Measurements from ENCODE around the gene TUBA1A.
A peak's percentile ranks its signal among the peaks of the same experiment; 100 is the strongest.
"Not testable (repeated sequence)": the region's sequence is repeated elsewhere in the genome, so short reads cannot be mapped to it uniquely, and the experiment has no call there.

Gene TUBA1A

DNA sequence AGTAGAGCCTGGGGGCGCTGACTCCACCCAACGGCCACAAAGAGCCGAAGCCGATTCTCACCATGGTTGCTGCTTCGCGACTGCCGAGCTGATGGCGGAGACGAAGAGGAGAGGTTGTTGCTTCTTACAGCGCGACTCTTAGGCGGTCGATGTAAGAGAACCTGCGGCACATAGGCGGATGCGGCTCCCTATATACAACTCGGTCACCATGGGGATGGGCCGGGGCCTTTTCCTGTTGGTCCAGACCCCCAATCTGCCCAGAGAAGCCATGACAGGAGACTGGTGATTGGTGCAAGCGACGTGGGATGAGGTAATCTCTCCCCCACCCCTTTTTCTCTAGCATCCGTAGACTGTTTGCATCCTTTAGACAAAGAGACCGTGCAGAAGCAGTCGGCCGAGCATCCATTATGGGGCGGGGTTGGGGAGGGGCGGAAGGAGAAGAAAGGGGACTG is at the start of gene TUBA1A:
Gene TUBA1A (minus strand): TSS at position 165 of the 452 bp plus-strand sequence. CDS start 101 bp downstream, at position 64.
- DNase-seq = peak; percentile 99

DNA sequence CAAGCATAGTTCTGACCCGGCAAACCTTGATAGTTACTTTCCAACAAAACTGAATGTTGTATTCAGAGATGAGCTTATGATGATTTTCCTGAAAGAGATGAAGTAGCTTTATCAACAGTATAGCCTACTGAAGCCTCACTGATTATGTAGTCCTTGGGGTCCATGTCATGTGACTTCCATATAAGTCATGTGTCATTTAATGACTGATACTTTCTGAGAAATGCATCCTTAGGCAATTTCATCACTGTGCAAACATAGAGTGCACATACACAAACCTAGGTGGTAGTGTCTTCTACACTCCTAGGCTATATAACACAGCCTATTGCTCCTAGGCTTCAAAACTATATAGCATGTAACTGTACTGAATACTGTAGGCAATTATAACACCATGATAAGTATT is 47.5 kb upstream of the TUBA1A start:
- no peak for DNase-seq

DNA sequence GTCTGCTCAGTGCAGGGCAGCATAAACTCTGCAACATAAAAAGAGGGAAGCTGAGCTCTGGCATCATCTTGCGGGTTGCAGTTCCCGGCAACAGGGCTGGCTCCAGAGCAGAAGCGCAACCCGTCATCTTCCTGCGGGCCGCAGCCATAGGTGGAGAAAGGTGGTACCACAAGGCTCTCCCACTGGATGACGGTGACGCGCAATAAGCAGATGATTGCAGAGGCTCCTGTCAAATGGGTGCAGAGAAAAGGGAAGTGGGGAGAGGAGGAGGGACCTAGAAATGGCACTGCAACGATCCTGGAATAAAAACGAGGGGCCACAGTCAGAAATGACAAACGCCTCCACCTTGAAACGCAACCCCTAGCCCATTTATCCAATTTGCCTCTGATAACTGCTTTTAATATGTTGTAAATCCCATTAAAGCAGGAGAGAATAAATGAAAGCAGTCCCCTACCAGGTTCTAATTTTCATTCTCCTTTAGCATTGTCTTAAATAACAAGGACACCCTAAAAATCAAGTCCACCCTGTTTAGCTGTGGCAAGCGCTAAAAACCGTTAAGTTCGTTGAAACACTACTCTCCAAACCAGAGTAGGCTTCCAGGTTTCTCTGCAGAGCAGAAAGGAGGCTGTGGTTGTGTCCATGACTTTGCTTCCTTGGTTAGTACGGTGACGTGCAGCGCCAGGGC is 45.1 kb upstream of the TUBA1A start:
- peak; percentile 69 for DNase-seq

DNA sequence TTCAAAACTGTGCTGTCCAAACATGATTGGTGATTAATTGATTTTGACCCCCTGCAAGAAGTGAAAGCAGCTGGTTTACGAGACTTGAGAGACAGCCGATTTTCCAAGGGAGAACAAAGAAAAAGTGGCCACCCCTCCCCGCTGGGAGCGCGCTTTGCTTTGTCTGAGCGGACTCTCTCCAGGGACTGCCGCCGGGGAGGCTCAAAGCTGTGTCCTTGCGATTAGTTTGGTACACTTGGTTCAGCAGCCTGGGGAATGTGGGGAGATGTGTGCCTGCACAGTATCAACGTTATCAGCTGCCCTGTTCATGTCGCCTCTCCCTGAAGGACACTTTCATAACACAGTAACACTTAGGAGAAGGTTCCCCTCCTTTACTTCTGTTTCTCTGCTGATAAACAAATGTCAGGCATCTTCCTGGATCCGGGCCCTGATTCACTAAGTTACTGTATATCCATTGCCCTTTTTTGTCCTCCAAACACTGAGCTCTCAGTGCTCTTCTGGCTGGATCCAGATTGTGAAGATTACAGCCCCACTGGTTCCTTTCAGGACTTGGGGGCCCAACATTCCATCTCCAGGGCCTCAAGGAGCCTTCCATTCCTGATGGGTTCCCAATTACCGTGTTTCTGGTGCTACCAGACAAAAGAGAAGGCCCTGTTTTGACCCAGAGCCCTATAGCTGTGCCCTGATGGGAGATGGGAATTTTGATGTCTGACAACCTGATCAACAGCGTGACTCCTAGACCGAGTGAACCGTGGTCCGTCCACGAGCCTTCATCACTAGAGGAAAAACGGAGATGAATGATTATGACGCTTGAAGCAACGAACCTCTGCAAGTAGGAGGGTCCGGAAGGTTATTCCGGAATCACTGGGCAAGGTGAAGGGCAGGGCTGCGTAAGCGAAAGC is 44.3 kb upstream of the TUBA1A start:
- peak; percentile 57 for DNase-seq

DNA sequence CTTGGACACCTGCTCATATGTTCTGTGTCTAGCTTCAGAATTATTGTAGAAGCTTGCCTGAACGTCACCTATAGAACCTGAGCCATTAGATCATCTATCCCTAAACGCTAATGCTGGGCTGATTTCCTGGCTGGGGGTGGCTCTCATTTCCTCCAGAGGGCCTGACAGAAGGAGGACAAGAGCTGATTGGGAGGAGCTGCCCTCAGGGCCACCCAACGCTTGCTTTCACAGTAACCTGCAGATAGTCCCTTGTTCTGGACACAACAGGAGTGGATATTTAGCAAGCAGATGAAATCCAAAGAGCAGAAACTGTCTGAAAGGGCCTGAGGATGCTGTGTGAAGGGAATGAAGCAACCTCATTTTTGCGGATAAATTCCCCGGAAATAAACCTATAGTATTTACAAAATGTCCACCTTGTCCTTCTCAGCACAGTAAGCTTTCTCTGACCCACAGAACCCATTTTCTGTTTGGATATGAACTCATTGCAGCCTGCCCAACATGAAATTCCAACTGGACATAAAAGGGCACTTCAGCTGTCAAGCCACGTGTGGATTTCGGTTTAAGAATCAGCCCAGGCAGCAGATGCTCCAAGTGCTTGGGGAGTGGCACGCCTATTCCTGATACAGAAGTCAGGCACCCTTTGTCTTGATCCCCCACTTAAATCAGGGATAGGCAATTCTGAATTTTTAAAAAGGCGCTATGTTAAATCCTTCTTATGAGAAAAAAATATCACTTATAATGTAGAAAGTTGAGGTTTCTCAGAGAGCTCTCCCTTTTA is 43.2 kb upstream of the TUBA1A start:
- DNase-seq = peak; percentile 41

DNA sequence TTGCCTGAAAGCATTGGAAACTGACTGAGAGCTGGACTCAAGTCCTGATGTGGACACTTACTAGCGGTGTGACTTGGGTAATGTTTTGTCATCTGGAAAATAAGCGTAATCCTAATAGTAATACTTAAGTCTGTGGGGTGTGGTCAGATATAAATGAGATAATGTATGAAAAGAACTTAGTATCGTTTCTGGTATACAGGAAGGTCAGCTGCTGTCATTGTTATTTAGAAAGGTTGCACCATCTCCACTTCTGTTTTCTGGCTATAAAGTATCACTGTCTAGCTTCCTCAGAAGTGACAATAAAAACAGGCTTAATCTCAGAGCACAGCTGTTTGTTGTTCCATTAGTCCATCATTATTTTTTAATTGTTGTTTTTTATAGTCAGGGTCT is 41.9 kb upstream of the TUBA1A start:
- no peak for DNase-seq

DNA sequence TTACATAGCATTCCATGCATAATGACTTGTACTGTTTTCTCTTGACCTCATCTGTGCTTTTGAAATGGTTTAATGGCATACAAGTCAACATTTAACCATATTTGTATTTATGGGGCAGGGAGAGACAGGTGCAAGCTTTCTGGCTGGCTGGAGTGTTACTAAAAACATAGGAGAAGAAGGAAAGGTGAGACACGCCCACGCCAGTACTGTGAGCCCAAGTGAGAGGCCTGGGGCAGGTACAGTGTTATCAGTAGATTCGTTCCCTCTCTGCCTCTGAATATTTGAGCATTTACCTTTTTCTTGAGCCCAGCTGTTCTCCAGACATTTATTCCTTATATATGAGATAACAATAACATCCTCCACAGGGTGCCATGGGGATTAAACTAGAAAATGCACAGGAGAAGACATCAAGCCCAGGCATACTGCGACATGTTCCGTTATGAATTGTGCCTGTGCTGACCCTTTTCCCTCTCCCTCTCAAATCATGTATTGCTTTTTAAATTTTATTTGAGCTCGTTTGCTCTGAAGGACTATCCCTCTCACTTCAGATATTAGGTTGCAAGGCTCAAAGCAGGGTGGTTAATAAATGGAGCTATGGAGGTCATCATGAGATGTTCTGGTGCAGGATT is 41.4 kb upstream of the TUBA1A start:
- no peak for DNase-seq

DNA sequence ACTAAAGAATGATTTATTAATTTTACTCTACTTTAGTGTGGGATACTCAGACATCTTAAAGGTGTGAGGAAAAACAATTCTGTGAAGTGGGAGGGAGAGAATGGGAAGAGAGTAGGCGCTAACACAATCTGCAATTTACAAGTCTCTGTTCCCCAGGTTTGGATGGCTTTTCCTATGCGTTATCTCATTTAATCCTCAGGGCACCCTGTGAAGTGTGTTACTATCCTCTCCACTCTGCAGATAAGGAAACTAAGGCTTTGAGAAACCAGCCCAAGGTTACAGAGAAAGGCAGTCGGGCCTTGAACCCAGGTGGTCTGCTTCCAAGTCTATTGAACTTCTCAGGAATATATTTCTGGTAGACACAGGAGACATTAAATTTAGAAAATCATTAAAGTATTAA is 39.8 kb upstream of the TUBA1A start:
- DNase-seq = no peak

DNA sequence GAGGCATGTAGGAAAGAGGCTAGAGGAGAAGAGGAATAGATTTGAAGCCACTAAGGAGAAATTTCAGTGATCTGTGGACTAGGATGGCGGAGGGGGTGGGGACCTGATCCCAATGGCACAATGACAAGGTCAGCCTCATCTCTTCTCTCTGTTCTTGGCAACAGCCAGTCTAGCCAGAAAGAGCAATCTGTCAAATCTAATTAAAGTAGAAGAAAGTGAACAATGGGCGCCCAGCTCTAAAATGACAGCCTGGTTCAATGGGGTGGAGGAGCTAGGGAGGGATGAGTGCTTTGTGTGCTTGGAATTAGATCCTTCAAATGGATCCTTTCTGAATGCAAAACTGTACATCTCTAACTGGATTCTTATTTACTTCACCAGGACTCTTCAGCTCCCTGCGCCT is 38.8 kb upstream of the TUBA1A start:
- DNase-seq = no peak

DNA sequence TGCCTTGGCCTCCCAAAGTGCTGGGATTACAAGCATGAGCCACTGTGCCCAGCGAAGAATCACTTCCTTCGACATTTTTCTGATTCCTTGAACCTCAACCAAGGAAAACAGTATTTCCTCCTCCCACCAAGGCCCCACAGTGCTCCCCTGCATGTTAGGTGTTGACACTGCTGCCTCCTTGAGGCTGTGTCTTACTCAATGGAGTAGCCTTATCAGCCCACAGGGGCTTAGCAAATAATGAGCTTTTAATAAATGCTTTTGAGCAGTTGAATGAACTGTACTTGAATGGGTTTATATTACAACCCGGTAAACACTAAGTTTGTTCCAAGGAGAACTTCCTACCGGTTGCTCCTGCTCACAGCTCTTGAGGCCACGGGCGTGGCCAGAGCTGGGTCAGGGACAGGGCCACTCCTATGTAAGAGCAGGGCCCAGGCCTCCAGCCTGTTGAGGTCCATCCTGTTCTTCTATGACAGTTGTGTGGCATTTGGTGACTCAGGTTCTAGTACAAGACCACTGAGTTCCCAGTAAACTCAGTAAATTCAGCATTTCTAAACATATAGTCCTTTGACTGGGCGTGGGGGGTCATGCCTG is 36.8 kb upstream of the TUBA1A start:
- no peak for DNase-seq

DNA sequence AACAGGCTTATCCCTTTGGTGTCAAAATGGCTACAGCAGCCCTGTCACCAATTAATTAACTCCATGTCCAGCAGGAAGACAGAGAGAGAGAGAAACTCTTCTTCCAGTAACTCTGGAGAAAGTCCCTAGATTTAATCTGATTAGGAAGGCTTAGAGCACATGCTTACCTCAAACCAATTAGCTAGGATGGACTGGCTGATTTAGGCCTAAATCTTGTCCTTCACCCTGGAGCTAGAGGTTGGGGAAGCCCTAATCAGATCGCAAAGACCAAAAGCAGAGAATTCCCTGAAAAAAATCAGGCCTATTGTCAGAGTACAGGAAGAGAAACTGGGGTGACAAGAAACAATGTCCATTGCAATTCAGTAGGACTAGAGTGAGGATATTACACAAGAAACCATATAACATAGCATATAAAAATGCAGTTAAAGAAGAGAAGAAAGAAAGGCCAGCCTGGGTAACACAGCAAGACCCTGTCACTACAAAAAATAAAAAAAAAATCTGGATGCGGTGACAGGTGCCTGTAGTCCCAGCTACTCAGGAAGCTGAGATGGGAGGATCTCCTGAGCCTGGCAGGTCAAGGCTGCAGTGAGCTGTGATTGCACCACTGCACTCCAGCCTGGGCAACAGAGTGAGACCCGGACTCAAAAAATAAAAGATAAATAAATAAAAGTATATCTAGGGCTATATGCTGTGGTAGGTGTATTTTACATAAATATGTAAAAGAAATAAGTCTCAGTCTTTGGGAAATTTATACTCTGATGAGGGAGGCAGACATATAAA is 34.9 kb upstream of the TUBA1A start:
- no peak for DNase-seq

DNA sequence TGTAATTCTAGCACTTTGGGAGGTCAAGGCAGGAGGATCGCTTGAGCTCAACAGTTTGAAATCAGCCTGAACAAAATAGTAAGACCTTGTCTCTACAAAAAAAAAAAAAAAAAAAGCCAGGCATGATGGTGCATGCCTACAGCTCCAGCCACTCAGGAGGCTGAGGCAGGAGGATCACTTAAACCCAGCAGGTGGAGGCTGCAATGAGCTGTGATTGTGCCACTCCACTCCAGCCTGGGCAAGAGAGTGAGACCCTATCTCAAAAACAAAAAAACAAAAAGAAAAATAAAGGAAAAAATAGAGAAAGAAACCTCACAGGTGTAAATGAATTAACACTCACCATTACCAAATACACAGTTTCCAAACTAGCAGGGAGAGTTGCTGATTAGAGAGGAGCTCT is 34.2 kb upstream of the TUBA1A start:
- DNase-seq = no peak

DNA sequence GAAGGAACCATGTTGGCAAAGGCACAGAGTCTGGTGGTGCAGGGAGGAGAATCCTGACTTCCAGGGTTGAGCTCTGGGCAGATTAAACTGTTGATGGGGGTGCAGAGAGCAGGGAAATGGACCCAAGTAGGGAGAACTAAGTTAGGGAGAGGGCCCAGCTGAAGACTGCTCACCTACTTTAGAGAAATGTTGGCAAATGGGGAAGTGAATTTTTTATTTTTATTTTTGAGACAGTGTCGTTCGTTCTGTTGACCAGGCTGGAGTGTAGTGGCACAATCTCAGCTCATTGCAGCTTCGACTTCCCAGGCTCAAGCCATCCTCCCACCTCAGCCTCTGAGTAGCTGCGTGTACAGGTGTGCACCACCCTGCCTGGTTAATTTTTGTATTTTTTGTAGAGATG is 32.1 kb upstream of the TUBA1A start:
- no peak for DNase-seq

DNA sequence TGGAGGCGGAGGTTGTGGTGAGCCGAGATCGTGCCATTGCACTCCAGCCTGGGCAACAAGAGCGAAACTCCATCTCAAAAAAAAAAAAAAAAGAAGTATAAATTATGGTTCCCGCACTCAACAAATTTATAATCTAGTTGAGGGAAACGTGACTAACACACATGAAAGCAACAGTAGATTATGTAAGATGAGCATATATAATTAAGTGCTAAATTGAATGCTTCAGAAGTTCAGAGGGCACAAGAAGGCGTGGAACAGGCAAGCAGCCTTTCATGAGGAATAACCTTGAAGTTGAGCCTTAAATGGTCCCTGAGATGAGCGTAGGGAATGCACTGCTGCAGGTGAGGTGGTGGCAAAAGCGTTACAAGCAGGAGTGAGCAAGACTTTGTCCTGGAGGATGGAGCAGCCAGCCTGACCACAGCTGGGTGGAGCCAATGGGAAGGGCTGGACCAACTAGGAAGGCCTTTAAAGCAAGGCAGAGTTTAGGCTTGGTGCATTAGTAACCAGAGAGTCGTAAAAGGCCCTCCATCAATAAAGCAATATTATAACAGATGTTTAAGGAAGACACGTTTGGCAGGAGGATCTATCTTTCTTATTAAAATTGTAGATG is 30.6 kb upstream of the TUBA1A start:
- no peak for DNase-seq

DNA sequence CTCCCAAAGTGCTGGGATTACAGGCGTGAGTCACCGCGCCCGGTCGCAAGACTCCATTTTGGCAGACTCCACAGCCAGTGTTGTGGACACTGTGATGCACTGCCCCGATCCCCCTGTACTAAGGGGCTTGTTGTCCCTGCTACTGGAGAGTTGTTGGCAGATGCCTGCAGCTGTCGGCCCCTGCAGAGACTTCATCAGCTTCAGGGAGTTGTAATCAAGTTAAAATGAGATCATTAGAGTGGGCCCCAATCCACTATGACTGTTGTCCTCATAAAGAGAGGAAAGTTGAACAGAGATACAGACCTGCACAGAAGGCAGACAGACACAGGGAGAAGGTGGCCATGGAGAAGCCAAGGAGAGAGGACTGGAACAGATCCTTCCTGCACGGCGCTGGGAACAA is 23.7 kb upstream of the TUBA1A start:
- no peak for DNase-seq

DNA sequence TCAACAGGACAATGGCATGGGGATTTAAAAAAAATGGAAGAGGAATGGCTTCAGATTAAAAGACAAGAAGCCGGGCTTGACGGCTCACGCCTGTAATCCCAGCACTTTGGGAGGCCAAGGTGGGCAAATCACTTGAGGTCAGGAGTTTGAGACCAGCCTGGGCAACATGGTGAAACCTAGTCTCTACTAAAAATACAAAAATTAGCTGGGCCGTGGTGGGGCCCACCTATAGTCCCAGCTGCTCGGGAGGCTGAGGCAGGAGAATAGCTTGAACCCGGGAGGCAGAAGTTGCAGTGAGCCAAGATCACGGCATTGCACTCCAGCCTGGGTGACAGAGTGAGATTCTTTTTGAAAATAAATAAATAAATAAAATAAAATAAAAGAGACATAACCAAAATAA is 21.8 kb upstream of the TUBA1A start:
- DNase-seq = not testable (repeated sequence)

DNA sequence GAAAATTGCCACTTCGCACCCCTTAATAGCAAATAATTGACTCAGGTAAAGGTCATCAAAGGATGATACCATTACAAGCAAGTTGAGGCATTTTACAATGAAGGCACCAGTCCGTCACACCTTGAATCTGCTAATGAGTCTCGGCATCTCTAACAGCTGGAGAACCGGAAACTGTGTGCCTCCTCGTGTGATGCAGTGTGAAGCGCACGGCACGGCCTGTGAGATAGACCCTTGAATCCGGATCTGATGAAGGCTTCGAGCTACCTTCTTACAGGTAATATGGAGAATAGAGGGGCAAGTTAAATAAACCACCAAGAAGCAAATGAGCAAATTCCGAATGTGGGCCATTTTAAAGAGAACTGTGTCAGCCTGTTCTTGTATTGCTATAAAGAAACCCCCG is 19.8 kb upstream of the TUBA1A start:
- no peak for DNase-seq

DNA sequence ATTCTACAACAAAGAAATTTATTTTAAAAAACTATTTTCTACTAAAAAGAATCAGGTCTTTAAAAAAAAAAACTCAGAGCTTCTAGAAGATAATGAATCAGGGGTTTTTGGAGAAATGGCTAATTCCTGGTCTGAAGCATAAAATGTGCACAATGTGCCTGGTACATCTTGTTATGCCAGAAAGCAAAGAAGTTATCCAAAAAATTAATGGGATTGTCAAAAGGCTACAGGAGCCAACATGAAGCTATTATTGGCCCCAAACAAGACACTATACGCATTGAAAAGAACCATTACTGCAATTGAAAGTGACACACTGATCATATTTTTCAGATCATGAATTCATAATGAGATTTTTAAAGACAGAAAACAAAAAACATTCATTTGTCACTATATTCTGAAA is 19.3 kb upstream of the TUBA1A start:
- no peak for DNase-seq

DNA sequence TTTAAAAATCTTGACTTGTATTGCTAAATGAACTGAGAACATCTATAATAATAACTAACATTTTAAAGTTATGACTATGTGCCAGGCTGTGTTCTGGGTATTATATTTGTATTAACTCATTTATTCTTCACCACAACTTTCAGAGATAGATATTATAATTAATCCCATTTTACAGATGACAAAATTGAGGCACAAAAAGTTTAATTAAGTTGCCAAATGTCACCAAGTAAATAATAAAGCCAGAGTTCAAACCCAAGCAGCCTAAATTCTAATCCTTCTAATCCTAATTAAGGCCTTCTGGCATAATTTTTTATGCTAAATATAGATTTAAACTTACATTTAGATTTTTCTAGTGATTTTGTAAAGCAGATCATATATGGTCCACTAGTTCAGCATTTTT is 17.5 kb upstream of the TUBA1A start:
- DNase-seq = no peak

DNA sequence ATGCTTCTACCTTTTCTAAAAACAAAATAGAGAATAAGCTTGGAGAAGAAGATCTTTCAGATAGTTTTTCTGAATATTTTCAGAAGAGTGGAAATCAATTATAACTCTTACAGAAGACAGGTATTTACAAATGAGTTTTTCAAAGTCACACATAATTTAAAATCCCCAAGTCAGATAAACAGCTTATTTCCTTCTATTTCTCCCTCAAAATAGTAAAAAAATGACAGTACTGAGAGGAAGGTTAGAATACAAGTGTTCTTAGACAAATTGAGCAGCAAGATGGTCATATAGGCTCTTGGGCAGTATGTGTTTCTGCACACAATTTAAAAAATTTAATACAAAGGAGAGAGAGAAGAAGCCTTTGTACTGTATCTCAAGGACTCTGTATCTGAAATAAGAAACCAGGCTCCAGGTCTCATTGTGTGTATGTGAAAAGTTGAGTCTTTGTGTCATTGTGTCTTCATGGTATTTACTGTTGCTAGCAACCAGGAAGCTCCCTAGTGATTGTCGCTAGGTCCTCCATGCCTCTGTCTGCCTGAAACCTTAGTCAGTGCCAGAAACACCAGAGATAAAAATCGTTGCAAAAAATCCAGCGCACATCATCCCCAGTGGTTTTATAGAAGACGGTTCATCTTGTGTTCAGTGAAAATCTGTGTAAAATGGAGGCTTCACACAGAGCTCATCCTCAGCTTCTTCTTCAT is 12.9 kb upstream of the TUBA1A start:
- DNase-seq = peak; percentile 55

All from femur (tissue), 1 donor.